ENCODE results near the gene STX12.
"Not testable (repeated sequence)": the region's sequence is repeated elsewhere in the genome, so short reads cannot be mapped to it uniquely, and the experiment has no call there.

Gene STX12

GRCh38 chr1:27862671-27863537 lies 89.9 kb downstream of the STX12 start:
- Histone ChIP-seq H3K9me3 (ENCODE audit: control insufficient read depth, insufficient read depth, low read length) (no peaks in the 10 kb centered on the region), H3K27me3 (ENCODE audit: control insufficient read depth, insufficient read depth, low read length) (no peaks in the 10 kb centered on the region), H3K4me1 (ENCODE audit: control insufficient read depth, insufficient read depth, low read length) (no peaks in the 10 kb centered on the region), H3K36me3 (ENCODE audit: control insufficient read depth, insufficient read depth, low read length) (no peaks in the 10 kb centered on the region), H3K4me3 (ENCODE audit: low read depth, low read length) (no peak overlapping the region), H3K9ac (ENCODE audit: low read depth, low read length) (no peak overlapping the region)

DNA sequence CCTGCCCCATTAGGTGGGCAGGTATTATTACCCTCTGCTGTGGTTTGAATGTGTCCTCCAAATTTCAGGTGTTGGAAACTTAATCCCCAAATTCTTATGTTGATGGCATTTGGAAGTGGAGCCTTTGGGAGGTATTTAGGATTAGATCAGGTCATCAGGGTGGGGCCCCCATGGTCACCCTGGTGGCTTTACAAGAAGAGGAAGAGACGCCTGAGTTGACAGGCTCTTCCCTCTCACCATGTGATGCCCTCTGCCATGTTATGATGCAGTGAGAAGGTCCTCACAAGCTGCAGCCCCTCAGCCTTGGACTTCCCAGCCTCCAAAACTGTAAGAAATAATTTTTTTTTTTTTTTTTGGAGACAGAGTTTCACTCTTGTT lies 90.5 kb downstream of the STX12 start:
- H3K4me3 ChIP-seq (ENCODE audit: low read depth, low read length), result no peak overlapping the region
- no peaks in the 10 kb centered on the region for H3K9me3 ChIP-seq (ENCODE audit: control insufficient read depth, insufficient read depth, low read length)
- no peaks in the 10 kb centered on the region for H3K36me3 ChIP-seq (ENCODE audit: control insufficient read depth, insufficient read depth, low read length)
- H3K27me3 ChIP-seq (ENCODE audit: control insufficient read depth, insufficient read depth, low read length), result no peaks in the 10 kb centered on the region
- no peak overlapping the region for H3K9ac ChIP-seq (ENCODE audit: low read depth, low read length)
- H3K4me1 ChIP-seq (ENCODE audit: control insufficient read depth, insufficient read depth, low read length), result no peaks in the 10 kb centered on the region

- Histone ChIP-seq H3K4me1 (ENCODE audit: control insufficient read depth, insufficient read depth, low read length) (no peaks in the 10 kb centered on the region), H3K36me3 (ENCODE audit: control insufficient read depth, insufficient read depth, low read length) (no peaks in the 10 kb centered on the region), H3K9me3 (ENCODE audit: control insufficient read depth, insufficient read depth, low read length) (no peaks in the 10 kb centered on the region), H3K27me3 (ENCODE audit: control insufficient read depth, insufficient read depth, low read length) (no peaks in the 10 kb centered on the region), H3K4me3 (ENCODE audit: low read depth, low read length) (no peak overlapping the region), H3K9ac (ENCODE audit: low read depth, low read length) (no peak overlapping the region)
Observed at GRCh38 chr1:27864264-27864895, 91.4 kb downstream of the STX12 start.

DNA sequence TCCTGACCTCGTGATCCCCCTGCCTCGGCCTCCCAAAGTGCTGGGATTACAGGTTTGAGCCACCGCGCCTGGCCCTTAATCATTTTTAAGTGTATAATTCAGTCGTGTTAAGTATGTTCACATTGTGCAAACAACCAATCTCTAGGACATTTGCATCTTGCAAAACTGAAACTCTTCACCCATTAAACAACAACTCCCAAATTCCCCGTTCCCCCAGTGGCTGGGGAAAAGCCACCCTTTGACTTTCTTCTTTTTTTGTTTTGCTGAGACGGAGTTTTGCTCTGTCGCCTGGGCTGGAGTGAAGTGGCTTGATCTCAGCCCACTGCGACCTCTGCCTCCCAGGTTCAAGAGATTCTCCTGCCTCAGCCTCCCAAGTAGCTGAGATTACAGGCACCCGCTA lies 92.8 kb downstream of the STX12 start:
- no peaks in the 10 kb centered on the region for H3K9me3 ChIP-seq (ENCODE audit: control insufficient read depth, insufficient read depth, low read length)
- H3K4me3 ChIP-seq (ENCODE audit: low read depth, low read length), result no peak overlapping the region
- no peaks in the 10 kb centered on the region for H3K27me3 ChIP-seq (ENCODE audit: control insufficient read depth, insufficient read depth, low read length)
- H3K9ac ChIP-seq (ENCODE audit: low read depth, low read length), result no peak overlapping the region
- no peaks in the 10 kb centered on the region for H3K4me1 ChIP-seq (ENCODE audit: control insufficient read depth, insufficient read depth, low read length)
- no peaks in the 10 kb centered on the region for H3K36me3 ChIP-seq (ENCODE audit: control insufficient read depth, insufficient read depth, low read length)

DNA sequence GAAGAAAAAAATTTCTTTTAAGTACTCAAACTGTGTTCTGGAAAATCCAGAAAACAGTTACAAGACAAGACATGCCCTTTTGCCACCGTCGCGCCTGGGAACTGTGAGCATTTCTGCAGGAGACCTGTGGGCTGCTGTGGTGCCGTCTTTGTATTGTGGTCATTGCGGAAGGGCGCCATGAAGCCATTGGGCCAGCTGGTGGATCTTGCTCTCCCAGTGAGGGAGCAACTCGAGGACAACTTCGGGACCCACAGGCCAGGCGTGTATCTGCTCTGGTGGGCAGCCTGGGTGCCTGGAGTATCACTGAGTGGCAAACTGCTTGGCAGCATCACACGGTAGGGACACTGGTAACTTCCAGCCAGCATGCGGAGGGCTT lies 95.5 kb downstream of the STX12 start:
- H3K9ac ChIP-seq (ENCODE audit: low read depth, low read length), result no peak overlapping the region
- peaks cover 2% of the 10 kb centered on the region for H3K27me3 ChIP-seq (ENCODE audit: control insufficient read depth, insufficient read depth, low read length)
- H3K9me3 ChIP-seq (ENCODE audit: control insufficient read depth, insufficient read depth, low read length), result no peaks in the 10 kb centered on the region
- H3K4me3 ChIP-seq (ENCODE audit: low read depth, low read length), result no peak overlapping the region
- no peaks in the 10 kb centered on the region for H3K36me3 ChIP-seq (ENCODE audit: control insufficient read depth, insufficient read depth, low read length)
- H3K4me1 ChIP-seq (ENCODE audit: control insufficient read depth, insufficient read depth, low read length), result peaks cover 3% of the 10 kb centered on the region

GRCh38 chr1:27868932-27869718 lies 96.1 kb downstream of the STX12 start:
- no peaks in the 10 kb centered on the region for H3K36me3 ChIP-seq (ENCODE audit: control insufficient read depth, insufficient read depth, low read length)
- no peak overlapping the region for H3K4me3 ChIP-seq (ENCODE audit: low read depth, low read length)
- H3K4me1 ChIP-seq (ENCODE audit: control insufficient read depth, insufficient read depth, low read length), result peaks cover 3% of the 10 kb centered on the region
- H3K9me3 ChIP-seq (ENCODE audit: control insufficient read depth, insufficient read depth, low read length), result no peaks in the 10 kb centered on the region
- H3K27me3 ChIP-seq (ENCODE audit: control insufficient read depth, insufficient read depth, low read length), result peaks cover 2% of the 10 kb centered on the region
- no peak overlapping the region for H3K9ac ChIP-seq (ENCODE audit: low read depth, low read length)

DNA sequence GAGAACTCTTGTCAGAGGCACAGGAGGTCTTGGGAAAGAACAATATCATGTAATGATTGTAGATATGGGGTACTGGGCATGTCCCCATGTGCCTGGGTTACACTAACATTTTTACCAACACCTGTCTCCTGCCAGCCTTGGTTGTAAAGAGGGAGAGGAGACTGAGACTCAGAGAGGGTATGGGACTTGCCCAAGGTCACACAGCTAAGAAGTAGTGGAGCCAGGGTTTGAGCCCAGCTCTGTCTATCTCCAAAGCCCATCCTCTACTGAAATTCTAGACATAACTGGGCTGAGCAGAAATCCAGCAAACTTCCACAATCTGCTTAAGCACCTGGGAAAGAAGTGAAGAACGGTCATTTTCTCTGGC lies 96.7 kb downstream of the STX12 start:
- Histone ChIP-seq H3K4me1 (ENCODE audit: control insufficient read depth, insufficient read depth, low read length) (peaks cover 3% of the 10 kb centered on the region), H3K9me3 (ENCODE audit: control insufficient read depth, insufficient read depth, low read length) (no peaks in the 10 kb centered on the region), H3K27me3 (ENCODE audit: control insufficient read depth, insufficient read depth, low read length) (peaks cover 2% of the 10 kb centered on the region), H3K36me3 (ENCODE audit: control insufficient read depth, insufficient read depth, low read length) (no peaks in the 10 kb centered on the region), H3K9ac (ENCODE audit: low read depth, low read length) (no peak overlapping the region), H3K4me3 (ENCODE audit: low read depth, low read length) (no peak overlapping the region)

DNA sequence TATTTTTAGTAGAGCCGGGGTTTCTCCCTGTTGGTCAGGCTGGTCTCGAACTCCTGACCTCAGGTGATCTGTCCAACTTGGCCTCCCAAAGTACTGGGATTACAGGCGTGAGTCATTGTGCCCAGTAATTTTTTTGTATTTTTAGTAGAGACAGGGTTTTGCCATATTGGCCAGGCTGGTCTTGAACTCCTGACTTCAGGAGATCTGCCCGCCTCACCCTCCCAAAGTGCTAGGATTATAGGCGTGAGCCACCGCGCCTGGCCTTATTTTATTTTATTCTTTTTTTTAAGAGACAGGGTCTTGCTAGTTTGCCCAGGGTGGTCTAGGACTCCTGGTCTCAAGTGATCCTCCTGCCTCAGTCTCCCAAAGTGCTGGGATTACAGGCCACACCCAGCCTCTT lies 98.1 kb downstream of the STX12 start:
- not testable (repeated sequence) for H3K4me1 ChIP-seq (ENCODE audit: control insufficient read depth, insufficient read depth, low read length)

DNA sequence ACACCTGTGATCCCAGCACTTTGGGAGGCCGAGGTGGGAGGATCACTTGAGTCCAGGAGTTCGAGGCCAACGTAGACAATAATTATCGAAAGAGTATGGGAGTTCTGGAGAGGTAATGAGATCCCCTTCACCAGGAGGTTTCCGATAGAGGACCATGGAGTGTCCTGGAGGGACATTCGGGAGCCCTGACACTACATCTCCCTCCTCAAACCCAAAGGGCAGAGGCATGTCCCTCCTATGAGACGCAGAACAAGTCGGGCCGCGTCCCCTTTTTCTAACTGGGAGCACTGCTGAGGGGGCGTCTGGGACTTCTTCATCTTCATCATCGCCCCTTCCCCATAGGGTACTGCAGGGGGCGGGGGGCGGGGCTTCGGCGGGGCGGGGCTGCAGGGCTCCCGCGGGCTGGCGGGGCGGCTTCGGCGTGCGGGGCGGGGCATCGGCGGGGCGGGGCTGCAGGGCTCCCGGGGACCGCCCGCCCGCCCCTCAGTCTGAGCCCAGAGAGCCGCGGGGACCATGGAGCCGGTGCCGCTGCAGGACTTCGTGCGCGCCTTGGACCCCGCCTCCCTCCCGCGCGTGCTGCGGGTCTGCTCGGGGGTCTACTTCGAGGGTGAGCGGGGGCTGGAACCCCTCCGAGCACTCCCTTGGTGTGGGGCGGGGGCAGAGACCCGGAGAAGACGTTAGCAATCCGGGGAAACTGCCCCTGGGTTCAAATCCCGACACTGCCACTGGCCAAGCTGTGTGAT lies 99.2 kb downstream of the STX12 start, which contains the start of gene THEMIS2:
Gene THEMIS2 (plus strand): TSS at position 486 of the 743 bp plus-strand sequence. CDS start 28 bp downstream, at position 514.
- no peaks in the 10 kb centered on the region for H3K9me3 ChIP-seq (ENCODE audit: control insufficient read depth, insufficient read depth, low read length)
- peak within 1 kb of the TSS; percentile 70 for H3K9ac ChIP-seq (ENCODE audit: low read depth, low read length)
- H3K4me3 ChIP-seq (ENCODE audit: low read depth, low read length), result peak within 1 kb of the TSS; percentile 97
- H3K27me3 ChIP-seq (ENCODE audit: control insufficient read depth, insufficient read depth, low read length), result peaks cover 2% of the 10 kb centered on the region
- H3K36me3 ChIP-seq (ENCODE audit: control insufficient read depth, insufficient read depth, low read length), result no peaks in the 10 kb centered on the region
- peaks cover 3% of the 10 kb centered on the region for H3K4me1 ChIP-seq (ENCODE audit: control insufficient read depth, insufficient read depth, low read length)

More for the DNA sequence above, 98.1 kb downstream of the STX12 start:
- not testable (repeated sequence) for H3K4me3 ChIP-seq (ENCODE audit: low read depth, low read length); H3K27me3 ChIP-seq (ENCODE audit: control insufficient read depth, insufficient read depth, low read length); H3K9ac ChIP-seq (ENCODE audit: low read depth, low read length); H3K9me3 ChIP-seq (ENCODE audit: control insufficient read depth, insufficient read depth, low read length); H3K36me3 ChIP-seq (ENCODE audit: control insufficient read depth, insufficient read depth, low read length)

GRCh38 chr1:27872802-27873551 lies 100.0 kb downstream of the STX12 start:
- peak overlapping the region; percentile 70 for H3K9ac ChIP-seq (ENCODE audit: low read depth, low read length)

More at GRCh38 chr1:27872802-27873551, 100.0 kb downstream of the STX12 start:
- Histone ChIP-seq H3K27me3 (ENCODE audit: control insufficient read depth, insufficient read depth, low read length) (peaks cover 2% of the 10 kb centered on the region), H3K4me3 (ENCODE audit: low read depth, low read length) (peak overlapping the region; percentile 97), H3K4me1 (ENCODE audit: control insufficient read depth, insufficient read depth, low read length) (peaks cover 3% of the 10 kb centered on the region), H3K9me3 (ENCODE audit: control insufficient read depth, insufficient read depth, low read length) (no peaks in the 10 kb centered on the region), H3K36me3 (ENCODE audit: control insufficient read depth, insufficient read depth, low read length) (no peaks in the 10 kb centered on the region)

All from iPS-15b (cell line).